Spleen (tissue), 11 donors: Measurements from ENCODE around the gene CDADC1. TPM values are rescaled to one million over a fixed set of nuclear protein-coding genes. Genes with fewer than 3 reads are reported as not detected.

Experiments used
- DNase-seq: peaks from one replicate; pipeline ENCODE4 v3.0.0-alpha.2; 2020
- H3K27ac ChIP-seq, 8 donors: fragments of 200-600 bp; sonication (generic) in 7 of 8; 1 replicate in 4 of 8; 2 replicates in 4 of 8; pipeline versions ENCODE4 v1.5.0 to v1.8.0; 2016 to 2021; ENCODE audit warnings: inconsistent platforms in 4 of 8, mild to moderate bottlenecking in 4 of 8, moderate library complexity in 1 of 8
- H3K27me3 ChIP-seq, 7 donors: fragments of 200-600 bp; sonication (generic) in 6 of 7; replicated peaks in 1 of 7; 1 replicate in 4 of 7; 2 replicates in 3 of 7; pipeline versions ENCODE4 v1.5.0 to v1.8.0; 2016 to 2021; ENCODE audit warnings: inconsistent platforms in 3 of 7, mild to moderate bottlenecking in 1 of 7
- H3K36me3 ChIP-seq, 6 donors: fragments of 200-600 bp; sonication (generic) in 5 of 6; 1 replicate in 4 of 6; 2 replicates in 2 of 6; pipeline versions ENCODE4 v1.5.0 to v1.8.0; 2016 to 2021; ENCODE audit warnings: inconsistent platforms in 2 of 6
- H3K4me1 ChIP-seq, 6 donors: fragments of 200-600 bp; sonication (generic) in 5 of 6; 1 replicate in 3 of 6; 2 replicates in 3 of 6; pipeline versions ENCODE4 v1.5.0 to v1.8.0; 2016 to 2021; ENCODE audit warnings: inconsistent platforms in 3 of 6
- H3K4me3 ChIP-seq, 8 donors: fragments of 200-600 bp; sonication (generic) in 7 of 8; 1 replicate in 4 of 8; 2 replicates in 4 of 8; pipeline versions ENCODE4 v1.5.0 to v1.8.0; 2016 to 2021; ENCODE audit warnings: inconsistent platforms in 4 of 8, mild to moderate bottlenecking in 4 of 8, moderate library complexity in 2 of 8
- H3K9me3 ChIP-seq, 8 donors: fragments of 200-600 bp; sonication (generic) in 7 of 8; 1 replicate in 4 of 8; 2 replicates in 4 of 8; pipeline versions ENCODE4 v1.5.0 to v1.8.0; 2016 to 2021; ENCODE audit warnings: inconsistent platforms in 4 of 8
- CTCF ChIP-seq, 11 experiments: fragments of 200-600 bp in 7 of 11; fragments of 450-650 bp in 4 of 11; sonication (generic) in 4 of 11; IDR thresholded peaks in 8 of 11; conservative IDR thresholded peaks in 3 of 11; 1 replicate in 7 of 11; 2 replicates in 4 of 11; pipeline versions ENCODE4 v1.4.0 to v1.8.0; 2016 to 2021; ENCODE audit warnings: antibody characterized with exemption in 11 of 11, inconsistent platforms in 4 of 11, mild to moderate bottlenecking in 1 of 11
- POLR2A ChIP-seq, 3 donors: fragments of 450-650 bp; IDR thresholded peaks; one replicate each; pipeline ENCODE4 v1.5.1; 2017; ENCODE audit warnings: antibody characterized with exemption in 3 of 3, mild to moderate bottlenecking in 1 of 3
- POLR2AphosphoS5 ChIP-seq, 3 donors: sonication (generic); formaldehyde crosslinking; IDR thresholded peaks; one replicate each; pipeline ENCODE4 v1.5.1; 2017; ENCODE audit warnings: antibody characterized with exemption in 3 of 3
- WGBS, 5 donors: extraction: QIAGEN DNeasy Blood & Tissue Kit in 3 of 5; methylation state at CpG; one replicate each; pipeline versions ENCODE4 v1.1.5 to v1.1.7; 2013 to 2018; 5-methylcytosine and 5-hydroxymethylcytosine counted together
- intact Hi-C: fragments of 100-400 bp; cut with DNase I; formaldehyde crosslinking; loops from one replicate; pipeline ENCODE4 v1.15.0; 2023; ENCODE audit warnings: low total_unique reads
- polyA plus RNA-seq, 3 donors: library from polyadenylated mRNA; stranded (reverse); fragments of 200-250 nt; gene quantifications; one replicate each; pipeline ENCODE4 v1.2.1, GENCODE V29; 2013
- total RNA-seq, 7 donors: library from RNA; depleted of rRNA in 3 of 7; stranded (reverse); fragments of >200 nt in 3 of 7; fragmentation: NEBNext Ultra II Directional in 4 of 7; extraction: Animal tissue kit (Norgen Biotek cat#: 25700) in 4 of 7; gene quantifications; one replicate each; pipeline versions ENCODE4 v1.1.0 to v1.2.1, GENCODE V29; 2016 to 2021
- donor health status: healthy with polysubstance abuse.
- donor health status: DM: no; HTN: no; CAD: no; lungs with moderate emphysema.
- donor health status: DM: no; HTN: no; CAD: no.
- donor health status: Bipolar disorder and iron deficiency.
- donor health status: healthy.
- donor health status: DM: no; HTN: no; CAD: no.
- donor health status: DM: yes; HTN: yes; CAD: no.

The CDADC1 gene
- total and polyA plus RNA-seq, 10 donors = 3.3 to 15.5 (median 10.8) TPM

DNA sequence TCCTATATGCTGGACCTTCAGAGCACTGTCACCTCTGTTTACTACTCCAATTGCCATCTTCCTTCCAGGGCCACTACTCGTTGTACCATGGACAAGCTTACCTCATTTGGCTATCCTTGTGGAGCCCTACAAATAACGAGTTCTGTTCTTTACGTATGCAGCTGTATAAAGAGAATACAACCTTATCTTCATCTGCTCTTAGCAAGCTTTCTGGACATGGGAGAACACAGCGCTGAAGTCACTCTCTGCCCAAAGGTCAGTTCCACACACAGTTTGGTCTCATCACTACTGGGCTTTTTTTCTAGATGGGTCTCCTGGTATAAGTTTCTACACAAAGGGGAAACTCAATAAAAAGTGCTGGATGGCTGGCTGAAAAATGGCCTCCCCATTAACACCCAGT is 88.9 kb downstream of the CDADC1 start:
- no peak for TF ChIP-seq POLR2AphosphoS5 (IDR thresholded peaks at IDR 0.05)
- no peak for TF ChIP-seq CTCF (IDR thresholded peaks at IDR 0.05 in 8 of 11, conservative IDR thresholded peaks at IDR 0.05 in 3 of 11)
- no peak for TF ChIP-seq POLR2A (IDR thresholded peaks at IDR 0.05)
- DNase-seq = no peak
- H3K9me3 ChIP-seq = no peaks in the 10 kb centered on the region
- H3K4me1 ChIP-seq = no peaks in the 10 kb centered on the region
- 74 to 86% (median 81%) methylated on average over 4 of the region's 4 CpGs for WGBS, 5 donors
- H3K27me3 ChIP-seq = no peaks in the 10 kb centered on the region
- peaks cover 0 to 3% (median 0%) of the 10 kb centered on the region in 6 donors for H3K36me3 ChIP-seq
- H3K27ac ChIP-seq = no peak overlapping the region
- H3K4me3 ChIP-seq = no peak overlapping the region
- intact Hi-C loops = no loop called here

DNA sequence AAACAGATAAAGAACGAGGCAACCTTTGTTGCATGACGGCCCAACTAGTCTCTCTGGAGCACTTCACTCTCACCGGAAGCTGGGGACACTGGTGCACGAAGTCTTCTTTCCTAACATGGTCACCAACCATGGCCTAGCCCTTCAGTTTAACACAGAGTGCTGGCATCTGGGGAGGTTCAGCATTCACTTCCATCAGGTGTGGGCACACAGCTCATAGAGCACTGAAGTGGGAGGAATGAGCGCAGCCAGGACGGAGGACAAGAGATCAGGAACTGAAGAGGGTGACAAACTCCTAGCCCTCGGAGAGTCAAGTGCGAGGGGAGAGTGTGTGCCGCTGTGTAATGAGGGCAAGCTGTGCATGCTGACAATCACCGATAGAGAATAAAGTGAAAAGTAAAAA is 92.4 kb downstream of the CDADC1 start:
- 92 to 96% (median 94%) methylated on average over 10 of the region's 10 CpGs for WGBS, 5 donors
- H3K9me3 ChIP-seq = no peaks in the 10 kb centered on the region
- no peaks in the 10 kb centered on the region for H3K27me3 ChIP-seq
- no peaks in the 10 kb centered on the region for H3K4me1 ChIP-seq
- peaks cover 0 to 3% (median 0%) of the 10 kb centered on the region in 6 donors for H3K36me3 ChIP-seq
- TF ChIP-seq POLR2AphosphoS5 (IDR thresholded peaks at IDR 0.05) = no peak
- H3K4me3 ChIP-seq = no peak overlapping the region
- intact Hi-C loops = no loop called here
- no peak for DNase-seq
- no peak overlapping the region for H3K27ac ChIP-seq

DNA sequence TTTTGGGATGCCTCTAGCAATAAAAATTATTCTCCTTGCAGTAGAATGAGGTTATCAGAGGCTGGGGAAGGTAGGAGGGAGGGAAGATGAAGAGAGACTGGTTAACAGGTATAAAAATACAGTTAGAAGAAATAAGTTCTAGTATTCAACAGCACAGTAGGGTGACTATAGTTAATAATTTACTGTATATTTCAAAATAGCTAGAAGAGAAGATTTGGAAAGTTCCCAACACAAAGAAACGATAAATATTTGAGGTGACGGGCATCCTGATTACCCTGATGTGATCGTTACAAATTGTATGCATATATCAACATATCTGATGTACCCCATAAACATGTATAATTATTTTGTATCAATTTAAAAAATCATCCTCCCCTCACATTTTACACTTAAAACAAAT is 93.8 kb downstream of the CDADC1 start:
- Histone ChIP-seq H3K36me3 (peaks cover 0 to 3% (median 0%) of the 10 kb centered on the region in 6 donors), H3K27ac (no peak overlapping the region), H3K4me3 (no peak overlapping the region), H3K4me1 (no peaks in the 10 kb centered on the region), H3K9me3 (no peaks in the 10 kb centered on the region), H3K27me3 (no peaks in the 10 kb centered on the region)
- TF ChIP-seq POLR2A (IDR thresholded peaks at IDR 0.05) (no peak), CTCF (IDR thresholded peaks at IDR 0.05 in 8 of 11, conservative IDR thresholded peaks at IDR 0.05 in 3 of 11) (no peak), POLR2AphosphoS5 (IDR thresholded peaks at IDR 0.05) (no peak)
- DNase-seq = no peak
- intact Hi-C loops = no loop called here
- 93 to 100% (median 98%) methylated on average over 3 of the region's 3 CpGs for WGBS, 5 donors

GRCh38 chr13:49341941-49342340 is 94.2 kb downstream of the CDADC1 start:
- Histone ChIP-seq H3K9me3 (no peaks in the 10 kb centered on the region), H3K27me3 (no peaks in the 10 kb centered on the region), H3K27ac (no peak overlapping the region), H3K4me3 (no peak overlapping the region), H3K4me1 (no peaks in the 10 kb centered on the region), H3K36me3 (peaks cover 0 to 3% (median 0%) of the 10 kb centered on the region in 6 donors)
- DNase-seq = no peak
- intact Hi-C loops = no loop called here
- no peak for TF ChIP-seq POLR2A (IDR thresholded peaks at IDR 0.05)
- no peak for TF ChIP-seq POLR2AphosphoS5 (IDR thresholded peaks at IDR 0.05)
- no peak for TF ChIP-seq CTCF (IDR thresholded peaks at IDR 0.05 in 8 of 11, conservative IDR thresholded peaks at IDR 0.05 in 3 of 11)

- Histone ChIP-seq H3K27me3 (no peaks in the 10 kb centered on the region), H3K36me3 (peaks cover 0 to 3% (median 0%) of the 10 kb centered on the region in 6 donors), H3K27ac (no peak overlapping the region), H3K9me3 (no peaks in the 10 kb centered on the region), H3K4me3 (no peak overlapping the region), H3K4me1 (no peaks in the 10 kb centered on the region)
- WGBS, 5 donors = 90 to 98% (median 98%) methylated on average over 2 of the region's 2 CpGs
- TF ChIP-seq POLR2A (IDR thresholded peaks at IDR 0.05) = no peak
- no peak for TF ChIP-seq CTCF (IDR thresholded peaks at IDR 0.05 in 8 of 11, conservative IDR thresholded peaks at IDR 0.05 in 3 of 11)
- no peak for TF ChIP-seq POLR2AphosphoS5 (IDR thresholded peaks at IDR 0.05)
- intact Hi-C loops = no loop called here
- no peak for DNase-seq
Measured at GRCh38 chr13:49342454-49342853, 94.7 kb downstream of the CDADC1 start.
